ENCODE results near the gene IQSEC1.
A peak's percentile ranks its signal among the peaks of the same experiment; 100 is the strongest.

IQSEC1 gene

GRCh38 chr3:13014755-13015285 is 58.4 kb downstream of the IQSEC1 start:
- no peaks in the 10 kb centered on the region for H3K27me3 ChIP-seq (ENCODE audit: low read length)
- H3K4me3 ChIP-seq (ENCODE audit: insufficient read depth, low read length, poor library complexity, severe bottlenecking) = no peak overlapping the region
- no peaks in the 10 kb centered on the region for H3K9me3 ChIP-seq (ENCODE audit: insufficient read depth, low read length)
- H3K79me2 ChIP-seq (ENCODE audit: insufficient read depth, low read length) = no peaks in the 10 kb centered on the region
- H3K4me2 ChIP-seq (ENCODE audit: low read depth, low read length, poor library complexity, severe bottlenecking) = no peak overlapping the region
- no peak overlapping the region for H3K9ac ChIP-seq (ENCODE audit: low read length)
- no peaks in the 10 kb centered on the region for H3K9me2 ChIP-seq (replicated peaks; ENCODE audit: insufficient read depth, low read length)
- H3K27ac ChIP-seq (ENCODE audit: low read depth, low read length) = 0 out of 2 replicates have a peak overlapping the region, but pooled peaks have one; percentile 11
- no peaks in the 10 kb centered on the region for H3K36me3 ChIP-seq (ENCODE audit: low read length)
- TF ChIP-seq EZH2phosphoT487 (conservative IDR thresholded peaks at IDR 0.05; ENCODE audit: low read length) (no peak), CTCF (IDR thresholded peaks at IDR 0.05; ENCODE audit: insufficient read depth, low read length, poor library complexity, severe bottlenecking) (no peak)
- H4K20me1 ChIP-seq (ENCODE audit: low read depth, low read length) = no peaks in the 10 kb centered on the region
- no peak overlapping the region for H2AFZ ChIP-seq (ENCODE audit: low read depth, low read length, severe bottlenecking)
- no peaks in the 10 kb centered on the region for H3F3A ChIP-seq (ENCODE audit: insufficient read depth)

GRCh38 chr3:13013994-13014754 is 59.1 kb downstream of the IQSEC1 start:
- Histone ChIP-seq H3K4me2 (ENCODE audit: low read depth, low read length, poor library complexity, severe bottlenecking) (no peak overlapping the region), H3K79me2 (ENCODE audit: insufficient read depth, low read length) (no peaks in the 10 kb centered on the region), H3K9me3 (ENCODE audit: insufficient read depth, low read length) (no peaks in the 10 kb centered on the region), H3K27me3 (ENCODE audit: low read length) (no peaks in the 10 kb centered on the region), H3K4me3 (ENCODE audit: insufficient read depth, low read length, poor library complexity, severe bottlenecking) (no peak overlapping the region), H3F3A (ENCODE audit: insufficient read depth) (no peaks in the 10 kb centered on the region), H3K9ac (ENCODE audit: low read length) (no peak overlapping the region), H3K27ac (ENCODE audit: low read depth, low read length) (no peak overlapping the region), H4K20me1 (ENCODE audit: low read depth, low read length) (no peaks in the 10 kb centered on the region), H3K9me2 (replicated peaks; ENCODE audit: insufficient read depth, low read length) (no peaks in the 10 kb centered on the region), H2AFZ (ENCODE audit: low read depth, low read length, severe bottlenecking) (no peak overlapping the region), H3K36me3 (ENCODE audit: low read length) (no peaks in the 10 kb centered on the region)
- TF ChIP-seq EZH2phosphoT487 (conservative IDR thresholded peaks at IDR 0.05; ENCODE audit: low read length) (no peak), CTCF (IDR thresholded peaks at IDR 0.05; ENCODE audit: insufficient read depth, low read length, poor library complexity, severe bottlenecking) (no peak)

- no peak overlapping the region for H2AFZ ChIP-seq (ENCODE audit: low read depth, low read length, severe bottlenecking)
- no peaks in the 10 kb centered on the region for H3K9me2 ChIP-seq (replicated peaks; ENCODE audit: insufficient read depth, low read length)
- H3F3A ChIP-seq (ENCODE audit: insufficient read depth) = no peaks in the 10 kb centered on the region
- H3K79me2 ChIP-seq (ENCODE audit: insufficient read depth, low read length) = no peaks in the 10 kb centered on the region
- H3K4me3 ChIP-seq (ENCODE audit: insufficient read depth, low read length, poor library complexity, severe bottlenecking) = no peak overlapping the region
- no peaks in the 10 kb centered on the region for H4K20me1 ChIP-seq (ENCODE audit: low read depth, low read length)
- no peaks in the 10 kb centered on the region for H3K36me3 ChIP-seq (ENCODE audit: low read length)
- H3K4me2 ChIP-seq (ENCODE audit: low read depth, low read length, poor library complexity, severe bottlenecking) = no peak overlapping the region
- no peaks in the 10 kb centered on the region for H3K9me3 ChIP-seq (ENCODE audit: insufficient read depth, low read length)
- H3K27me3 ChIP-seq (ENCODE audit: low read length) = no peaks in the 10 kb centered on the region
- no peak overlapping the region for H3K27ac ChIP-seq (ENCODE audit: low read depth, low read length)
- H3K9ac ChIP-seq (ENCODE audit: low read length) = no peak overlapping the region
- TF ChIP-seq EZH2phosphoT487 (conservative IDR thresholded peaks at IDR 0.05; ENCODE audit: low read length) = no peak
- TF ChIP-seq CTCF (IDR thresholded peaks at IDR 0.05; ENCODE audit: insufficient read depth, low read length, poor library complexity, severe bottlenecking) = no peak
Observed at GRCh38 chr3:13013566-13013965, 59.7 kb downstream of the IQSEC1 start.
